IPS-18c (cell line): Measurements from ENCODE around the gene SLC48A1.
A peak's percentile ranks its signal among the peaks of the same experiment; 100 is the strongest.
"Not testable (repeated sequence)": the region's sequence is repeated elsewhere in the genome, so short reads cannot be mapped to it uniquely, and the experiment has no call there.

Source experiments
- H3K4me3 ChIP-seq: 2 replicates; pipeline ENCODE4 v1.7.0; 2013; ENCODE audit warnings: low read depth, mild to moderate bottlenecking, low read length, moderate library complexity; ENCODE audit not compliant: insufficient read depth
- H3K9me3 ChIP-seq: one replicate; pipeline ENCODE4 v1.6.1; 2013; ENCODE audit warnings: mild to moderate bottlenecking, low read length, moderate library complexity; ENCODE audit not compliant: control insufficient read depth, insufficient read depth

SLC48A1 gene

GRCh38 chr12:47808574-47809365 lies 35.7 kb downstream of the SLC48A1 start:
- H3K4me3 ChIP-seq = no peak overlapping the region; the same call in 1 of the 2 replicates
- peaks cover 2% of the 10 kb centered on the region for H3K9me3 ChIP-seq

- H3K9me3 ChIP-seq, H3K4me3 ChIP-seq: not testable (repeated sequence)
Measured at GRCh38 chr12:47809518-47809917, 36.5 kb downstream of the SLC48A1 start.

GRCh38 chr12:47811072-47811396 lies 38.0 kb downstream of the SLC48A1 start:
- Histone ChIP-seq H3K4me3 (no peak overlapping the region), H3K9me3 (no peaks in the 10 kb centered on the region)

GRCh38 chr12:47811581-47812484 lies 38.8 kb downstream of the SLC48A1 start:
- H3K4me3 ChIP-seq = peak overlapping the region; percentile 12; the same call in 1 of the 2 replicates
- H3K9me3 ChIP-seq = no peaks in the 10 kb centered on the region

GRCh38 chr12:47812797-47813510 lies 39.9 kb downstream of the SLC48A1 start:
- Histone ChIP-seq H3K9me3 (no peaks in the 10 kb centered on the region), H3K4me3 (peak overlapping the region; percentile 46; the same call in 1 of the 2 replicates)

- peak overlapping the region; percentile 46; the same call in 1 of the 2 replicates for H3K4me3 ChIP-seq
- no peaks in the 10 kb centered on the region for H3K9me3 ChIP-seq
Measured at GRCh38 chr12:47813511-47814196, 40.6 kb downstream of the SLC48A1 start.

- Histone ChIP-seq H3K4me3 (no peak overlapping the region; the same call in 1 of the 2 replicates), H3K9me3 (no peaks in the 10 kb centered on the region)
Measured at GRCh38 chr12:47814539-47815170, 41.6 kb downstream of the SLC48A1 start.

GRCh38 chr12:47815447-47815846 lies 42.4 kb downstream of the SLC48A1 start:
- not testable (repeated sequence) for H3K4me3 ChIP-seq, H3K9me3 ChIP-seq

- Histone ChIP-seq H3K4me3 (no peak overlapping the region), H3K9me3 (no peaks in the 10 kb centered on the region)
Measured at GRCh38 chr12:47816403-47817271, 43.6 kb downstream of the SLC48A1 start.

- H3K4me3 ChIP-seq = no peak overlapping the region
Measured at GRCh38 chr12:47817272-47818006, 44.4 kb downstream of the SLC48A1 start.

GRCh38 chr12:47818007-47818376 lies 45.0 kb downstream of the SLC48A1 start:
- no peak overlapping the region for H3K4me3 ChIP-seq
- H3K9me3 ChIP-seq = no peaks in the 10 kb centered on the region

More at GRCh38 chr12:47817272-47818006, 44.4 kb downstream of the SLC48A1 start:
- H3K9me3 ChIP-seq = no peaks in the 10 kb centered on the region

GRCh38 chr12:47818467-47819137 lies 45.6 kb downstream of the SLC48A1 start:
- no peaks in the 10 kb centered on the region for H3K9me3 ChIP-seq
- H3K4me3 ChIP-seq = peak overlapping the region; percentile 71

- peak overlapping the region; percentile 71 for H3K4me3 ChIP-seq
- no peaks in the 10 kb centered on the region for H3K9me3 ChIP-seq
Measured at GRCh38 chr12:47819138-47819895, 46.3 kb downstream of the SLC48A1 start.
